Measurements from ENCODE around the gene METTL2B. TPM values are rescaled to one million over a fixed set of nuclear protein-coding genes. Genes with fewer than 3 reads are reported as not detected.
"Not testable (repeated sequence)": the region's sequence is repeated elsewhere in the genome, so short reads cannot be mapped to it uniquely, and the experiment has no call there.

Gene METTL2B
- total RNA-seq, 1 donor from 2014 or later, result 39.6 TPM

DNA sequence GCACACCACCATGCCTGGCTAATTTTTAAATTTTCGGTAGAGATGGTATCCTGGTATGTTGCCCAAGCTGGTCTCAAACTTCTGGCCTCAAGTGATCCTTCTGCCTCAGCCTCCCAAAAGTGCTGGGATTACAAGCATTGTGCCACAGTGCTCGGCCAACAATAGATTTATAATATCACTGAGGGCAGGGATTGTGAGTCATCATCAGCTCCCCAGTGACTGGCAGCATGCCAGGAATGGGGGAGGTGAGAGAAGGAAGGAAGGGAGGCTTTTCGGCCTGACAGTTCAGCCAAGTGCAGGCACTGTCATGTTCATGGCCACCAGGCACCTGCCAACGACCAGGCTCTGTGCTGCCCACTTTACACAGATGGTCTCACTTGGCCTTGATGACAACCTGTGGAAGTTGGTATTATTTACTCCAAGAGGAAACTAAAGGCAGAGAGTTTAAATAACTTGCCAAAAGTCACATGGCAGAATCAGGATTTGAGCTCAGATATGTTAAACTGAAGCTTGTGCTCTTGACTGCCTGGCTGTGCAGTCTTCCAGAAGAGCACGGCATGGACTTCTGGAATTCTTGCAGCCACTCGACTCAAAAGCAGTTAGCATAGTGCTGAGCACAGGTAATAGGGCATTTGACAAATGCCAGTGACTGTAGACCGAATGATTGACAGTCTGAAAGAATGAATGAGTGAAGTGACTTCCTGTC, 46.8 kb downstream of the METTL2B start:
- intact Hi-C loops (cut with micrococcal nuclease), result not testable (repeated sequence)

DNA sequence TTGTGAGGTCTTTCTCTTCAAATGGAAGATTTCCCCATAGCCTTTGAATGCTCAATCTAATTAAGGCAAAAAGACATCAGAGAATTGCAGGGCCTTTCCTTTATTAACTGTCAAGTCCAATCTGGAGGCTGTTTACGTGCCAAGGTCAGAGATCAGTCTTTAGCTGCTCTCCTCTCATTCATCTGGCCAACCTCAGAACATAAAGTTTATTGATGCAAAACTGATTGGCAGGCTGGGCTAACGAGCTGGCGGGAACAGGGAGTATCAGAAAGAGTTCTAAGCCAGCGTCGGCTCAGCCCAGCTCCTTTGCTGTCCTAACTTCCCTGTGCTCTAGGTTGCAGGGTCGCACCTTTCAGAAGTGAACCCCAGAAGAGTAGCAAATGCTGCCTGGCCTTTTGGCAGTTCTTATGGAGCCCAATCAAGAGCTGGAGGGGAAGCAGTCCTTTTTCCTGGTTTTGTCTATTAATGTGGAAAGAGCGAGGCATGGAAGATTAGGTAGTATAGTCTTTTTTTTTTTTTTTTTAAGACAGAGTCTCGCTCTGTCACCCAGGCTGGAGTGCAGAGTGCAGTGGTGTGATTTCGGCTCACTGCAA, 47.5 kb downstream of the METTL2B start:
- intact Hi-C loops (cut with micrococcal nuclease), result not testable (repeated sequence)

DNA sequence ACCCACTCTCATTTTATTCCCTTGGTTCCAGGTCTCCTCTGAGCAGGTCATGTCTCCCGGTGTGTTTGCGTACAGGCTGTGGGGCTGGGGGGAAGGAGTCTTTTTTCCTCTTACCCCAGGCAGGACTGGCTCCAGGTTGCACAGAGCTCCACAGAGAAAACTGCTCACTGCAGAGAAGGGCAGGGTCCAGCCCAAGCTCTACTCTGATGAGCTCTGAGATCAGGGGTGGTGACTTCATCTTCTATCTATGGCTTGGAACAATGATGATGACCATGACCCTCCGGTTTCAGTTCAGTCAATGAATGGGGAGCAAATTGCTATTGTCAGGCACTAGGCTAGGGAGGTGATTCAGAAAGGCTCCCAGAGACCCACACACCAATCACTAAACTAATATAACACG, 49.0 kb downstream of the METTL2B start:
- intact Hi-C loops (cut with micrococcal nuclease), result not testable (repeated sequence)

DNA sequence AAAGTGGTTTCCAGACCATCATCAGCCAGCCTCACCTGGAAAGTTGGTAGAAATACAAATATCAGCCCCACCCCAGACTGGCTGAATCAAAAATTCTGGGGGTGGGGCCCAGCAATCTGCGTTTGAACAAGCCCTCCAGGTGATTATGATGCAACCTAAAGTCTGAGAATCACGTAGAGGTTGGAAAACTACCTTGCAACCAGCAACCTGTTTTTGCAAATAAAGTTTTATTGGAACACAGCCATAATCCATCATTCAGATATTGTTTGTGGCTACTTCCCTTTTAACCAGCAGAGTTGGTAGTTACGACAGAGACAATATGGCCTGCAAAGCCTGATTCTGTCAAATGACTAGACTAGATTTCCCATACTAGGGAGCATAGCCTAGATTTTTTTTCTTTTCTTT, 49.5 kb downstream of the METTL2B start:
- intact Hi-C loops (cut with micrococcal nuclease), result not testable (repeated sequence)

DNA sequence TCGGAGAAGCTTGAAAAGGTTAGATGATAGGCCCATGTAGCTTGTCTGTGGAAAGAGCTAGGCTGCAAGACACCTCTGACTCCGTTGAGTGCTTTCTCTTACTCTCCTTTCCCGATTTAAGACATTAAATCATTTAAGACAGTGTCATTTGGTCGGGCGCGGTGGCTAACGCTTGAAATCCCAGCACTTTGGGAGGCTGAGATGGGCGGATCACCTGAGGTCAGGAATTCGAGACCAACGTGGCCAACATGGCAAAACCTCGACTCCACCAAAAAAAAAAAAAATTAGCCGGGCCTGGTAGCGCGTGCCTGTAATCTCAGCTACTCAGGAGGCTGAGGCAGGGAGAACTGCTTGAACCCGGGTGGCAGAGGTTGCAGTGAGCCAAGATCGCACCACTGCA, 52.6 kb downstream of the METTL2B start:
- intact Hi-C loops (cut with micrococcal nuclease), result not testable (repeated sequence)

DNA sequence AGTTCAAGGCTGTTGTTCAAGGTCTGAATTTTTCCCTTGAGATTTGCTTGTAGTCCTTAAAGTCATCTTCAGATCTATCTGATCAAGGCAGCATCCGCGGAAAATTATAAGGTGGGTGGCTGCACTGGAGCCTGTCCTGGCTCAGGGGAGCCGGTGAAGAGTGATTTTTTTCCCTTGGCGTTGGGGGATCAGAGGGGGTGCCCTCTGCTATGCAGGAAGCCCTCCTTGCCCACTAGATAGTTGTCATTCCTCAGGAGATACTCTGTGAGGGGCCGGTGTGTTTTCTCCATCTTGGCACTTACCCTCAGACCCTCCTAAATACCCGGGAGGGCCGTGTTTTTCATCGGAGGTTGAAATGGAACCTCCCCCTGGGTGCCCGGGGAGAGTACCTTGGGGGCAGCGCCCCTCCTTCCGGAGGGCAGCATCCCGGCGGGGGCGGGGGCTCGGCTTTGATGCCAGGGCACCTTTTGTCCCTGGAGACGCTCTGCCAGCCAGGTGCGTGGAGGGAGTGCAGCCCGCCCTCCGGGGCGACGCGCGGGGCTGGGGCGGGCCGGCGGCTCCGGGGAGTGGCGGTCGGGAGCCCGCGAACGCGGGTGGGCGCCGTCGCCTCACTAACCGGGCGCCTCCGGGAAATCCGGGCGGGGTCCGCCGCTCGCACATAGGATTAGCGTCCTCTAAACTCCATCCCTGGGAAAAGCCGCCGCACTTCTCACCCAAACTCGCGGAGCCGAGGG, 53.7 kb downstream of the METTL2B start:
- intact Hi-C loops (cut with micrococcal nuclease), result loop anchor here (2.0 to 5.0 kb wide), 8 partner anchors 71 to 1422 kb away; partner anchors contain the start of genes AHCYL2, ARF5, ATP6V1F and GCC1

DNA sequence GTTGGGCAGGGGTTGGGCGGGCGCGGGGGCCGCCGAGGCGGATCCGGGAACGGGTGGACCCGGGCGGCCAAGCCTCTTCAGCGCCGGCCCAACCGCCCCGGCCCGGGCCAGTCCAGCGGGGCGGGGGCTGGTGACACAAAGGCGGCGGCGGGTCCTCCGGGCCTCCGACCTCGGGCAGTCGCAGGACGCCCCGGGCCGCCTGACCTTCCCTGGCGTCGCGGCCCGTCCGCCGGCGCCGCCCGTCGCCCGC, 54.2 kb downstream of the METTL2B start:
- intact Hi-C loops (cut with micrococcal nuclease), result loop anchor here (1.0 to 5.0 kb wide), 9 partner anchors 54 to 1422 kb away; partner anchors contain the start of genes AHCYL2, ARF5, ATP6V1F and GCC1

DNA sequence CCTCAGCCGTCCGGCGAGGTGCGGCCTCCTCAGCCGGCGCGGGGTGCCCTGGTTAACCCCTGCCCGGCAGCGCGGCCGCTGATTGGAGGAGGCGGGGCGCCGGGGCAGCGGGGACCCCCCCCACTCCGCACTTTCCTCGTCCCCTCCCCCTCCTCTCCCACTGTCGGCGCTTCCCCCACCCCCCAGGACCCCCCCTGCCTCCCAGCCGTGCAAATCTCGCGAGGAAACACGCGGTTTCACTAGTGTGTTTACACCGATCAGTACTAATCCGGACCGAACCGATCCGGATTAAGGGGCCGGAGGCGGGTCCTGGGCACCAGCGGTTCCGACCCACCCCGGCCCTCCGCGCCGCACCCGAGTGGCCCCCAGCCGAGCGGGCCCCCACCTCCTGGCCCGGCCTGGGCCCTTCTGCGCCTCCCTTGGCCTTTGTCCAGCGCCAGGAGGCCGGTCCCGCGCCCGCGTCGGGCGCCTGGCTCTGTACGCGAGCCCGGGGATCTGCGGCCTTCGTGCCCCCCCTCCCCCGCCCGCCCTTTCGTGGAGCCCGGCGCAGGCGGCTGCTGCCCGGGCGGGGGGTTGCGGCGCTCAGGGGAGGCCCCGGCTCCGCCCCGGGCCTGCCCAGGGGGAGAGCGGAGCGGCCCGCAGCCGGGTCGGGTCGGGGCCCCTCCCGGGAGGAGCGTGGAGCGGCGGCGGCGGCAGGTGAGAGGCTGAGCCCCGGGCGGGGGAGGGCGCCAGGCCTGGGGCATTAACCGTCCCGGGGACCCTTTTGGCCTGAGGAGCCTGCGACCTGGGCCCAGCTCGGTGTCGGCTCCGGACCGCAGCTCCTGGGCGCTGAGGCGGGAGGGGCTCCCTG, 54.8 kb downstream of the METTL2B start:
- intact Hi-C loops (cut with micrococcal nuclease), result loop anchor here (1.0 to 5.0 kb wide), 9 partner anchors 55 to 1421 kb away; partner anchors contain the start of genes AHCYL2, ARF5, ATP6V1F and GCC1

DNA sequence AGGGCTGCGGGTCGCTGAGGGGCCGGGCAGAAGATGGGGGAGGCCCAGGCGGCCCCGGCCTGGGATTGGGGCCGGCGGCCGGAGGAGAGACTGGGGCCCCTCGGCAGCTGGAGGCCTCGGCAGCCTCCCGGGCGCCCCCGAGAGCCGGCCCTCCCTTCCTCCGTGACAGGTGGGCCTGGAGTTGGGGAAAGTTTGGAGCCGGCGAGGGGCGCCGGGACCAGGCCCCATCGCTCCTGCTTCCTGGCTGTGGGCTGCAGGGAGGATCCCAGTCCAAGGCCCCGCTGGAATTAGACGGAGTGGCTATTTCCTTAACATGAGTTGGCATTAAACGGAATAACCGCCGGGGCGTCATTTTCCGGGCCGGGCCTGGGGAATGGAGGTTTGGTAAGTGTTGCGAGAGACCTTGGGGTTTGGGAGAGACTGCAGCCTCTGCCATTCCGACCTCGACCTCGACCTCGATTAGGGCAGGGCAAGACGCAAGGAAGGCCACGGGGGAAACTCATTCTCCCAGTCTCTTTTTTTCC, 55.5 kb downstream of the METTL2B start:
- intact Hi-C loops (cut with micrococcal nuclease), result loop anchor here (1.0 to 5.0 kb wide), 10 partner anchors 56 to 1420 kb away; partner anchors contain the start of genes AHCYL2, ARF5, ATP6V1F and CALU

DNA sequence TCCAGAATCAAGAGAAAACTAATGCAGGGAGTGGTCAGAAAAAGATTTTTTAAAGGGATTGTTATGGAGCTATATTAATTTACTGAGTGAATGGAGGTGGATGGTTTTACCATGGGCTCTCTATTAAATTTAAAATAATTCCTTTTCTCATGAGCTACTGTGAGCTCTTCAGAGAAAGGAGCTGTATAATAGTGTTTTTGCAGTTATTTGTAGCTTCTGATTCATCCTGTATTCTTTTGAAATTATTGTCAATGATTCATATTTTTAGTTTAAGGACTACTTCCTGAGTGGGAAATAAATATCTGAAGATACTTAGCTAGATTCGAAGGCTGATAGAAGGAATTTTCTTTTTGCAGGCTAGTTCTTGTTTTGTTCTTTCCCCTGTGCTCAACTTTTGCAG, 56.4 kb downstream of the METTL2B start:
- intact Hi-C loops (cut with micrococcal nuclease), result loop anchor here (1.0 to 5.0 kb wide), 6 partner anchors 106 to 1419 kb away; partner anchors contain the start of genes ARF5, CALU, GCC1 and IMPDH1

DNA sequence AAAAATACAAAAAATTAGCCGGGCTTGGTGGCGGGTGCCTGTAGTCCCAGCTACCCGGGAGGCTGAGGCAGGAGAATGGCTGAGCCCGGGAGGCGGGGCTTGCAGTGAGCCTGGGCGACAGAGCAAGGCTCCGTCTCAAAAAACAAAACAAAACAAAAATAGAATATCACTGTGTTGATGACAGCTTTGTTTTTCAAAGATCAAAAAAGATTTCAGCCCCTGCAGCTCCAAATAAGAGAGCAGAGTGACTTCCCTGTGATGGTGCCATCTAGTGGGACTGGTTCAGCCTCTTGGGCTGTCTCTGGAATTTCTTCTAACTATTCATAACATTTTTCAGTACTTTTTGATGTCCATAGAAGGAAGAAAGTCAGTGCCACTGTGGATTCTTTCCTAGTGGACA, 60.9 kb downstream of the METTL2B start:
- intact Hi-C loops (cut with micrococcal nuclease), result not testable (repeated sequence)

DNA sequence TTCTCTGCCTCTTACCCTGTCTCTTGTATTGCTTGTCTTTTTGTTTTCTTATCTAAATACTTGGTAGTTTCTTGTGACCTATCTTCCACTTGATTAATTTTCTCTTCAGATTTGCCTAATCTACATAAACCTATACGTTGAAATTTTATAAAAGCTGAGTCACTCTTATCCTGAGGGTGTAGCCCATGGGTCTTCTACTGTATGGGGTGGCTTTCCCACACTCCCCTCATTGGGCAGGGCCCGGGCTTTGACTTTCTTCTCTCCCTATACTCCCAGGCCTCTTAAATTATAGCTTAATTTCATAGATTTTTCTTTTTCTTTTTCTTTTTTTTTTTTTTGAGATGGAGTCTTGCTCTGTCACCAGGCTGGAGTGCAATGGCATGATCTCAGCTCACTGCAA, 66.0 kb downstream of the METTL2B start:
- intact Hi-C loops (cut with micrococcal nuclease), result not testable (repeated sequence)

DNA sequence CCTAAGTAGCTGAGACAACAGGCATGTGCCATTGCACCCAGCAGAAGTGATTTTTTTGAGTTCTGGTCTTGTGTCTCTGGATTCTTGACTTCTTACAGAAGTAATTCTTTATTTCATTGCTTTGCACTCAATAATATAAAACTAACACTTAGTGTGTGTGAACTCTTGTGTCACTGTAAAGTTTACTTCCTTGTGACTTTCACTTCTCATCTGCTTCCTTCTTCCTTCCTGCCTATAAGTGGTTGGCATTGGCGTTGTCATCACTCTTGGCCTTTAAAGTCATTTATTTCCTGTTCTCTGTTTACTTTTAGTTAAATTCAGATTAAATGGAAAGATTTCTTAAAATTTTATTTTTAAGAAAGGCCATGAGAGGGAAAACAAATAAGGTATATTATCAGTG, 66.8 kb downstream of the METTL2B start:
- intact Hi-C loops (cut with micrococcal nuclease), result not testable (repeated sequence)

DNA sequence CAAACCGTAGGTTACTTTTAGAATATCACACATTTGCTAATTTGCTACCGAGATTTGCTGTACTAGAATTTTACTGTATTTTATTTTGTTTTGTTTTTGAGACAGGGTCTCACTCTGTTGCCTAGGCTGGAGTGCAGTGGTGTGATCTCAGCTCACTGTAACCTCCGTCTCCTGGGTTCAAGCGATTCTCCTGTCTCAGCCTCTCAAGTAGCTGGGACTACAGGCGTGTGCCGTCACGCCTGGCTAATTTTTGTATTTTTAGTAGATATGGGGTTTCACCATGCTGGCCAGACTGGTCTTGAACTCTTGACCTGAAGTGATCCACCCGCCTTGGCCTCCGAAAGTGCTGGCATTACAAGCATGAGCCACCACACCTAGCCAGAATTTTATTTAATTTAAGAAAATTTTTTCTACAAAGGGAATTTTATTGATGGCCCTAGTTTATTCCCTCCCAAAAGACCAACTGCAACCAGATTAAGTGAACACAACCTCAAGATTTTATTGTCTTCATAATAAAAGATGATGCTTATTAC, 69.8 kb downstream of the METTL2B start:
- intact Hi-C loops (cut with micrococcal nuclease), result not testable (repeated sequence)

DNA sequence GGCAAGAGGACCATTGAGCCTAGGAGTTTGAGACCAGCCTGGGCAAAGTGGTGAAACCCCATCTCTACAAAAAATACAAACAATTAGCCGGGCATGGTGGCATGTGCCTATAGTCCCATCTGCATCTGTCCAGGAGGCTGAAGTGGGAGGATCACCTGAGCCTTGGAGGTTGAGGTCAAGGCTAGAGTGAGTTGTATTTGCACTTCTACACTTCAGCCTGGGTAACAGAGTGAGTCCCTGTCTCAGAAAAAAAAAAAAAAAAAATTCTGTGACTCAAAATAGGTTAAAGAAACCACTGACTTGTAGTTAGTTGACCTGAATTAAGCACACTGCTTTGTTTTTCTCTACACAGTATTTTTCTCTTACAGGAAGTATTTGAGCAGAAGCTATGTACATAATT, 74.4 kb downstream of the METTL2B start:
- intact Hi-C loops (cut with micrococcal nuclease), result no loop called here

DNA sequence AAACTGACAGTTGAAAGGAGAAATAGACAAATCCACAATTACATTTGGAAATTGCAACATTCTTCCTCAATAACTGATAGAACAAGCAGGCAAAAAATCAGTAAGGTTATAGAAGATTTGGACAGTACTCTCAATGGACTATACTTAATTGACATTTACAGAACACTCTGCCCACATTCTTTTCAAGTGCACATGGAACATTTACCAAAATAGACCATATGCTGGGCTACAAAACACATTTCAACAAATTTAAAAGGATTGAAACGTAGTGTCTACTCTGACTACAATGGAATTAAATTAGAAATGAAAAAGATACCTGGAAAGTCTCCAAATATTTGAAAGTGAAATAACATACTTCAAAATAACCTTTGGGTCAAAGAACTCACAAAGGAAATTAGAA, 77.8 kb downstream of the METTL2B start:
- intact Hi-C loops (cut with micrococcal nuclease), result not testable (repeated sequence)

Other genes starting within 250 kb of the METTL2B start
- not detected in 2 replicates for gene LEP, start 235.5 kb upstream of the METTL2B start, total RNA-seq
- gene RBM28, start 132.8 kb upstream of the METTL2B start, total RNA-seq, result 43.8 and 46.3 TPM in 2 replicates
- gene PRRT4, start 115.1 kb upstream of the METTL2B start, total RNA-seq, result not detected in 2 replicates
- 63.2 and 66.6 TPM in 2 replicates for gene IMPDH1, start 66.8 kb upstream of the METTL2B start, total RNA-seq
- gene HILPDA, start 20.9 kb upstream of the METTL2B start, total RNA-seq, result 8.1 and 10.4 TPM in 2 replicates
- gene GARIN1A, start 195.5 kb downstream of the METTL2B start, total RNA-seq, result 1.5 and 3.4 TPM in 2 replicates

All from T-helper 1 cell treated with Interleukin-12 subunit alpha and Interleukin-12 subunit beta and Interleukin-4 antibody, amounts not matched to agents 30 ng/mL and 1 ng/mL, for 36 hours (primary cell).